Measurements from ENCODE around the gene TMEM191C. TPM values are rescaled to one million over a fixed set of nuclear protein-coding genes. Genes with fewer than 3 reads are reported as not detected.
"Not testable (repeated sequence)": the region's sequence is repeated elsewhere in the genome, so short reads cannot be mapped to it uniquely, and the experiment has no call there.

The TMEM191C gene
- total and polyA plus RNA-seq, 2 donors (not counting 1 experiment from before 2014, with no cell fraction given): 5.0 to 5.8 TPM

DNA sequence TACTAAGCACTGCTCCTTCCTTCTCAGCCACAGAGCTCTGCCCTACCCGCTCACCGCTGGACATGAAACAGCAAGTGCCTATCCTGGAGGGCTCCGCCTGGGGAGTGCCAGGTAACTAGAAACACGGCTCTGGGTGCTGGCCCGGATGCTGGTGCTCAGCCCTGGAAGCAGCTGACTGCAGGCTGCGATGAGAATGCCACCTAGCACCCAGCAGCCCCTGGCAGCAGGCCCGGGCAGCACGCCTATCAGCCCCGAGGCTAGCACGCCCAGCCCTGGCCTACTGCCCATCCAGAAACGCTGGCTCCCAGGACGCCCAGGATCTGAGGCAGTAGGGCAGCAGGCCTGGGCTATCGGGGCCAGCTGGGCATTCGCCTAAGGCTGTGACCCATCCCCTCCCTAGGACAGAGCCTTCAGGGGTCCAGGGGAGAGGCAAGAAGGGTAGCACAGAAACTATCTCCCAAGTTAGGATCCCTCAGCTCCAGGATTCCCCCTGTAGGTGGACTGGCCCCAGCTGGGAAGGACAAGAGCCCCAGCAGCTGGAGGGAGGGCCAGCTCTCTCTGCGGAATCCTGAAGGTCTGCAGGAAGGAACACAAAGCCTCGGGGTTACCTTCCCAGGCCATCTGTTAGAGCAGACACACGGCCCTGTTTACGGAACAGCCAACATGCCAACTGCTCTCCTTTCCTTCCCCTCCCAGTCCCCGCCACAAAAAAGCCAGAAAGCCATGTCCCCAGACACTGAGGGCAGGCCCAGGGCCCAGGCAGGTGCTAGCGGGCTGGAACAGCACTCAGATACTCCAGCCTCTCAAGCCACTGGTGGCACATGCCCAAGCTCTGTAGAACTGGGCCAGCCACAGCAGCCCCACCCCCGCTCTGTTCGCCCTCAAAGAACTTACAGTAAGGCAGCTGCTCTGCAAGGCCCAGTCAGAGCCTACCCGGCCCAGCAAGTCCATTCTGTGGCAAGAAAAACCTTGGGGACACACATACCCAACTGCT, 26.9 kb downstream of the TMEM191C start:
- H3K36me3 ChIP-seq (replicated peaks in 1 of 2; ENCODE audit: control extremely low read depth in 1 of 2, control insufficient read depth in 1 of 2, extremely low read depth in 1 of 2, insufficient read depth in 2 of 2, low read length in 1 of 2); H3K79me2 ChIP-seq (ENCODE audit: control insufficient read depth, insufficient read depth, low read length); H3K27ac Mint-ChIP-seq; POLR2A ChIA-PET; H3K9me3 ChIP-seq (ENCODE audit: control extremely low read depth in 1 of 3, control insufficient read depth in 2 of 3, insufficient read depth in 1 of 3, low read length in 2 of 3); H3K27me3 Mint-ChIP-seq; H3K27me3 ChIP-seq (replicated peaks in 1 of 4; ENCODE audit: control extremely low read depth in 1 of 4, control insufficient read depth in 3 of 4, insufficient read depth in 4 of 4, low read length in 3 of 4); H2AFZ ChIP-seq (ENCODE audit: insufficient read depth, low read depth, low read length, poor library complexity, severe bottlenecking); H3K4me3 ChIP-seq (ENCODE audit: control extremely low read depth in 1 of 5, extremely low read depth in 1 of 5, insufficient read depth in 1 of 5, low read depth in 2 of 5, low read length in 4 of 5); H3K4me2 ChIP-seq (replicated peaks; ENCODE audit: low read depth, low read length, poor library complexity, severe bottlenecking); H3K4me1 Mint-ChIP-seq; CTCF ChIA-PET; intact Hi-C loops (cut with micrococcal nuclease); H3K4me1 ChIP-seq (ENCODE audit: control insufficient read depth in 2 of 2, insufficient read depth in 2 of 2, low read length in 2 of 2); H3K9me3 Mint-ChIP-seq (ENCODE audit: insufficient read depth); ATAC-seq (ENCODE audit: low read depth); H3K4me3 Mint-ChIP-seq; H4K20me1 ChIP-seq (ENCODE audit: control insufficient read depth, insufficient read depth, low read length, poor library complexity, severe bottlenecking); H3K9ac ChIP-seq (ENCODE audit: low read length); DNase-seq; H3K27ac ChIP-seq (ENCODE audit: low read length in 2 of 2): not testable (repeated sequence)
- WGBS (ENCODE audit: insufficient coverage): no CpG with 5 or more reads among the region's 23 CpGs

DNA sequence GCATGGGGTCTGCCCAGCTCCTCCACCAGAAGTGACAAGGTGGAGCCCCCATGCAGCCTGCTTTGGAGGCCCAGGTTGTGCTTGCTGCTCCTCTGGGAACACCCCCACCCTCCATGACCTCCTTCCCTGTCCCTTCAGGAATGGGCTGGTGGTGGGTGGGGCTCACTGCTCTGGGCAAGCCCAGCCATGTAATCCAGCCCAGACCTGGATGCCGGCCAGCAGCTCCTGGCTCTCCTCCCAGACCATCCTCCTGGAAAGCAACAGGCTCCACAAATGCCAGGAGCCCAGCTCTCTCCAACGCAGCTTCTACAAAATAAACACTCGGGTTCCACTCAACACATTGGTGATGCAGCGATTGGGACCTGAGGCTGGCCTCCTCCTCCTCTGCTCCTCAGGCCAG, 30.8 kb downstream of the TMEM191C start:
- H3K9me3 Mint-ChIP-seq (ENCODE audit: insufficient read depth); H2AFZ ChIP-seq (ENCODE audit: insufficient read depth, low read depth, low read length, poor library complexity, severe bottlenecking); DNase-seq; H3K9ac ChIP-seq (ENCODE audit: low read length); H3K4me3 Mint-ChIP-seq; H3K79me2 ChIP-seq (ENCODE audit: control insufficient read depth, insufficient read depth, low read length); H3K4me3 ChIP-seq (ENCODE audit: control extremely low read depth in 1 of 5, extremely low read depth in 1 of 5, insufficient read depth in 1 of 5, low read depth in 2 of 5, low read length in 4 of 5); H3K4me1 Mint-ChIP-seq; H4K20me1 ChIP-seq (ENCODE audit: control insufficient read depth, insufficient read depth, low read length, poor library complexity, severe bottlenecking); H3K4me1 ChIP-seq (ENCODE audit: control insufficient read depth in 2 of 2, insufficient read depth in 2 of 2, low read length in 2 of 2); H3K9me3 ChIP-seq (ENCODE audit: control extremely low read depth in 1 of 3, control insufficient read depth in 2 of 3, insufficient read depth in 1 of 3, low read length in 2 of 3); H3K4me2 ChIP-seq (replicated peaks; ENCODE audit: low read depth, low read length, poor library complexity, severe bottlenecking); ATAC-seq (ENCODE audit: low read depth); H3K27ac ChIP-seq (ENCODE audit: low read length in 2 of 2); intact Hi-C loops (cut with micrococcal nuclease); H3K27me3 Mint-ChIP-seq; H3K36me3 ChIP-seq (replicated peaks in 1 of 2; ENCODE audit: control extremely low read depth in 1 of 2, control insufficient read depth in 1 of 2, extremely low read depth in 1 of 2, insufficient read depth in 2 of 2, low read length in 1 of 2); POLR2A ChIA-PET; H3K27me3 ChIP-seq (replicated peaks in 1 of 4; ENCODE audit: control extremely low read depth in 1 of 4, control insufficient read depth in 3 of 4, insufficient read depth in 4 of 4, low read length in 3 of 4); CTCF ChIA-PET; H3K27ac Mint-ChIP-seq: not testable (repeated sequence)
- WGBS (ENCODE audit: insufficient coverage): no CpG with 5 or more reads among the region's 4 CpGs

DNA sequence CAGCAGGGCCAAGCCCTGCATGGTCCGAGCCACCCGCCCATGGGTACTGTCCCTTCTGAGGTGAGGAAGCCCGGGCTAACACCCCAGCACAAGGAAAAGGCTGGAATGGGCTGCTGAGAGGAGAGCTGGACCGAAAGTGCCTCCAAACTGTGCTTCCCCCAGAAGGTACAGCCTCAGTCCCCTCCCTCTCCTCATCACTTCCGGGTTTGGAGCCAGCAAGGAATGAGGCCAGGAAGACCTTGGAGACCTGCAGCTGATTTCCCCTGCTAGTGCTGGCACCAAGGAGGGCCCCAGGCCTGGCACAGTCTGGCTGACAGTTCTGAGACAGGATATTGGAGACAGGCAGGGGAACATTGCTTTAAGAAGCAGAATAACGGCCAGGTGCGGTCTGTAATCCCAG, 31.3 kb downstream of the TMEM191C start:
- WGBS (ENCODE audit: insufficient coverage): no CpG with 5 or more reads among the region's 7 CpGs
- H3K79me2 ChIP-seq (ENCODE audit: control insufficient read depth, insufficient read depth, low read length); H3K27ac Mint-ChIP-seq; H3K36me3 ChIP-seq (replicated peaks in 1 of 2; ENCODE audit: control extremely low read depth in 1 of 2, control insufficient read depth in 1 of 2, extremely low read depth in 1 of 2, insufficient read depth in 2 of 2, low read length in 1 of 2); H3K27me3 ChIP-seq (replicated peaks in 1 of 4; ENCODE audit: control extremely low read depth in 1 of 4, control insufficient read depth in 3 of 4, insufficient read depth in 4 of 4, low read length in 3 of 4); H3K4me1 Mint-ChIP-seq; H2AFZ ChIP-seq (ENCODE audit: insufficient read depth, low read depth, low read length, poor library complexity, severe bottlenecking); H3K9ac ChIP-seq (ENCODE audit: low read length); DNase-seq; H3K4me2 ChIP-seq (replicated peaks; ENCODE audit: low read depth, low read length, poor library complexity, severe bottlenecking); H3K4me3 ChIP-seq (ENCODE audit: control extremely low read depth in 1 of 5, extremely low read depth in 1 of 5, insufficient read depth in 1 of 5, low read depth in 2 of 5, low read length in 4 of 5); H3K27me3 Mint-ChIP-seq; intact Hi-C loops (cut with micrococcal nuclease); H3K4me3 Mint-ChIP-seq; ATAC-seq (ENCODE audit: low read depth); H4K20me1 ChIP-seq (ENCODE audit: control insufficient read depth, insufficient read depth, low read length, poor library complexity, severe bottlenecking); H3K9me3 ChIP-seq (ENCODE audit: control extremely low read depth in 1 of 3, control insufficient read depth in 2 of 3, insufficient read depth in 1 of 3, low read length in 2 of 3); CTCF ChIA-PET; H3K4me1 ChIP-seq (ENCODE audit: control insufficient read depth in 2 of 2, insufficient read depth in 2 of 2, low read length in 2 of 2); POLR2A ChIA-PET; H3K9me3 Mint-ChIP-seq (ENCODE audit: insufficient read depth); H3K27ac ChIP-seq (ENCODE audit: low read length in 2 of 2): not testable (repeated sequence)

All from B cell (primary cell).